Measurements from ENCODE around the gene PRR29.

Gene PRR29

GRCh38 chr17:64042700-64043485, 44.7 kb downstream of the PRR29 start:
- DNase-seq (ENCODE audit: low read depth) = no peak

- DNase-seq (ENCODE audit: low read depth) = no peak
Observed at GRCh38 chr17:64045176-64045575, 47.0 kb downstream of the PRR29 start.

- no peak for DNase-seq (ENCODE audit: low read depth)
Observed at GRCh38 chr17:64048805-64049204, 50.7 kb downstream of the PRR29 start.

- DNase-seq (ENCODE audit: low read depth) = no peak
Observed at GRCh38 chr17:64051153-64051552, 53.0 kb downstream of the PRR29 start.

GRCh38 chr17:64053101-64053500, 55.0 kb downstream of the PRR29 start:
- DNase-seq (ENCODE audit: low read depth) = no peak
